Liver (tissue), 9 donors: ENCODE data around the gene C1QTNF12. TPM values are rescaled to one million over a fixed set of nuclear protein-coding genes. Genes with fewer than 3 reads are reported as not detected.

ENCODE experiments used
- DNase-seq: peaks from one replicate; pipeline ENCODE4 v3.0.0-alpha.2; 2017; ENCODE audit warnings: low spot score
- H3K27ac ChIP-seq, 2 donors: one replicate each; pipeline ENCODE4 v1.7.0; 2013; ENCODE audit warnings: inconsistent platforms in 2 of 2, low read length in 2 of 2, control low read depth in 1 of 2, low read depth in 1 of 2, mild to moderate bottlenecking in 1 of 2
- H3K27me3 ChIP-seq, 4 donors: one replicate each; pipeline versions ENCODE4 v1.6.1 to v1.7.0; 2013; ENCODE audit warnings: low read length in 3 of 4, inconsistent platforms in 1 of 4, mild to moderate bottlenecking in 1 of 4, moderate library complexity in 1 of 4; ENCODE audit not compliant: control insufficient read depth in 4 of 4, insufficient read depth in 4 of 4
- H3K36me3 ChIP-seq, 4 donors: one replicate each; pipeline versions ENCODE4 v1.6.1 to v1.7.0; 2013; ENCODE audit warnings: low read length in 3 of 4, mild to moderate bottlenecking in 3 of 4, low read depth in 1 of 4, moderate library complexity in 1 of 4; ENCODE audit not compliant: control insufficient read depth in 4 of 4, insufficient read depth in 3 of 4
- H3K4me1 ChIP-seq, 4 donors: one replicate each; pipeline versions ENCODE4 v1.6.1 to v1.7.0; 2013; ENCODE audit warnings: low read length in 3 of 4, mild to moderate bottlenecking in 3 of 4, moderate library complexity in 1 of 4; ENCODE audit not compliant: control insufficient read depth in 4 of 4, insufficient read depth in 4 of 4
- H3K4me3 ChIP-seq, 3 donors: one replicate each; pipeline versions ENCODE4 v1.6.1 to v1.7.0; 2013; ENCODE audit warnings: low read length in 3 of 3, control low read depth in 1 of 3, low read depth in 1 of 3, mild to moderate bottlenecking in 1 of 3
- H3K9ac ChIP-seq, 2 donors: one replicate each; pipeline ENCODE4 v1.7.0; 2013; ENCODE audit warnings: low read length in 2 of 2, mild to moderate bottlenecking in 2 of 2, moderate library complexity in 2 of 2, control low read depth in 1 of 2, low read depth in 1 of 2
- H3K9me3 ChIP-seq, 4 donors: one replicate each; pipeline versions ENCODE4 v1.6.1 to v1.7.0; 2013; ENCODE audit warnings: low read length in 3 of 4; ENCODE audit not compliant: control insufficient read depth in 4 of 4
- GABPA ChIP-seq, 2 donors: IDR thresholded peaks in 1 of 2; conservative IDR thresholded peaks in 1 of 2; 2 replicates each; pipeline ENCODE4 v1.6.1; 2016; ENCODE audit warnings: antibody characterized with exemption in 2 of 2, mild to moderate bottlenecking in 1 of 2, moderate library complexity in 1 of 2
- NR2F2 ChIP-seq: IDR thresholded peaks from 2 replicates; pipeline ENCODE4 v1.6.1; 2016; ENCODE audit warnings: antibody characterized with exemption
- RAD21 ChIP-seq, 2 donors: IDR thresholded peaks; 2 replicates each; pipeline ENCODE4 v1.6.1; 2016; ENCODE audit warnings: antibody characterized with exemption in 2 of 2, mild to moderate bottlenecking in 2 of 2
- SP1 ChIP-seq: IDR thresholded peaks from 2 replicates; pipeline ENCODE4 v1.6.1; 2018; ENCODE audit warnings: antibody characterized with exemption, mild to moderate bottlenecking
- WGBS: extraction: QIAGEN DNeasy Blood & Tissue Kit; methylation state at CpG from one replicate; pipeline ENCODE4 v1.1.7; 2013; 5-methylcytosine and 5-hydroxymethylcytosine counted together
- polyA plus RNA-seq, 2 donors: library from polyadenylated mRNA; stranded (reverse) in 1 of 2; unstranded in 1 of 2; fragments of 200-250 nt in 1 of 2; fragments of >200 nt in 1 of 2; fragmentation: Nextera tagmentation in 1 of 2; extraction: Ambion mirVana in 1 of 2; gene quantifications; one replicate each; pipeline versions ENCODE4 v1.2.1 to v1.2.3, GENCODE V29; 2013 to 2015
- total RNA-seq, 2 donors: library from RNA; depleted of rRNA; stranded (reverse); fragments of >200 nt; gene quantifications; one replicate each; pipeline ENCODE4 v1.2.3, GENCODE V29; 2014
- TF ChIP-seq, protein P1 (sequence below): IDR thresholded peaks from 2 replicates; pipeline ENCODE4 v1.6.1; 2016; ENCODE audit warnings: antibody characterized with exemption
- TF ChIP-seq, protein P2 (sequence below): fragments of 150-350 bp; IDR thresholded peaks from 2 replicates; pipeline ENCODE4 v1.5.1; 2017; ENCODE audit warnings: improper control_type of control experiment, low read depth, low read length; ENCODE audit not compliant: missing input control
- TF ChIP-seq, protein P3 (sequence below): IDR thresholded peaks from 2 replicates; pipeline ENCODE4 v1.6.1; 2016; ENCODE audit warnings: antibody characterized with exemption
- TF ChIP-seq, protein P4 (sequence below): IDR thresholded peaks from 2 replicates; pipeline ENCODE4 v1.6.1; 2016; ENCODE audit warnings: antibody characterized with exemption
- donor health status: healthy.
- donor health status: healthy.
- donor health status: healthy.
- donor health status: healthy.
- donor health status: healthy.

The C1QTNF12 gene, protein sequence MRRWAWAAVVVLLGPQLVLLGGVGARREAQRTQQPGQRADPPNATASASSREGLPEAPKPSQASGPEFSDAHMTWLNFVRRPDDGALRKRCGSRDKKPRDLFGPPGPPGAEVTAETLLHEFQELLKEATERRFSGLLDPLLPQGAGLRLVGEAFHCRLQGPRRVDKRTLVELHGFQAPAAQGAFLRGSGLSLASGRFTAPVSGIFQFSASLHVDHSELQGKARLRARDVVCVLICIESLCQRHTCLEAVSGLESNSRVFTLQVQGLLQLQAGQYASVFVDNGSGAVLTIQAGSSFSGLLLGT
- total RNA-seq (not detected), polyA plus RNA-seq (under 1 TPM; 0.39 to 0.40 TPM)

DNA sequence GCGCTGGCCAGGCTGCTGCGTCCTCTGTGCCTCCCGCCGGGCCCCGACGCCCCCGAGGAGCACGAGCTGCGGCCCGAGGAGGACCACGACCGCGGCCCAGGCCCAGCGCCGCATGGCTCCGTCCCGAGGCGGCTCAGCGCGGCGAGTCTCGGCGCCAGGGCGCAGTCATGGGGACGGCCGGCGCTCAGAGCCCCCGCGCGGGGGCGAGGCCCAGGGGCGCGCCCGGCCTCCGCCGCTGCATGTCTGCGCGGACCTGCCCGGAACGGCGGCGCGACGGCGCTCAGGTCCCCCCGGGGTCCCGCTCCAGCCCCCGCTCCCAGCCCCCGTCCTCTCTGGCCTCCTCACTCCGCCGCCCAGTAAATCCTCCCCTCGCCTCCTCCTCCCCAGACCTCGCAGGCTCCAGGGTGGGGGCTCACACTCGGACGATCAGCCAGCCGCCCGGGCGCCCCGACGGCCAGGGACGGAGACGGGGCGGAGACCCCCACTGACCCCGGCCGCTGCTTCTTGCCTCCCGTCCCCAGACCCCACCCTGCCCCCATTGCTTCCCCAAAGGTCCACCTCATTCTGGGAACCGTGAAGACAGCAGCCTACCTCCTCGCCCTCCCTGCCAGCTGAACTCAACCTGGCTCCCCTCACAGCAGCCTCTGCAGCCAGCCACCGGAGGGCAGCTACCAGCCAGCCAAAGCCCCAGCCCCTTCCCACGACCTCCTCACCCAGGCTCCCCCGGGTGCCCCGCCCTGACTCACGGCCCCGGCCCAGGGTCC, at the start of gene C1QTNF12:
C1QTNF12 (minus strand) TSS at position 146 of the 764 bp plus-strand sequence; CDS start at position 114, 32 bp downstream.
- no peak within 1 kb of the TSS for H3K9ac ChIP-seq
- H3K27ac ChIP-seq, result no peak within 1 kb of the TSS
- no peaks in the 10 kb centered on the region for H3K9me3 ChIP-seq
- H3K4me3 ChIP-seq, result no peak within 1 kb of the TSS
- no peaks in the 10 kb centered on the region for H3K36me3 ChIP-seq
- TF ChIP-seq, protein P1, sequence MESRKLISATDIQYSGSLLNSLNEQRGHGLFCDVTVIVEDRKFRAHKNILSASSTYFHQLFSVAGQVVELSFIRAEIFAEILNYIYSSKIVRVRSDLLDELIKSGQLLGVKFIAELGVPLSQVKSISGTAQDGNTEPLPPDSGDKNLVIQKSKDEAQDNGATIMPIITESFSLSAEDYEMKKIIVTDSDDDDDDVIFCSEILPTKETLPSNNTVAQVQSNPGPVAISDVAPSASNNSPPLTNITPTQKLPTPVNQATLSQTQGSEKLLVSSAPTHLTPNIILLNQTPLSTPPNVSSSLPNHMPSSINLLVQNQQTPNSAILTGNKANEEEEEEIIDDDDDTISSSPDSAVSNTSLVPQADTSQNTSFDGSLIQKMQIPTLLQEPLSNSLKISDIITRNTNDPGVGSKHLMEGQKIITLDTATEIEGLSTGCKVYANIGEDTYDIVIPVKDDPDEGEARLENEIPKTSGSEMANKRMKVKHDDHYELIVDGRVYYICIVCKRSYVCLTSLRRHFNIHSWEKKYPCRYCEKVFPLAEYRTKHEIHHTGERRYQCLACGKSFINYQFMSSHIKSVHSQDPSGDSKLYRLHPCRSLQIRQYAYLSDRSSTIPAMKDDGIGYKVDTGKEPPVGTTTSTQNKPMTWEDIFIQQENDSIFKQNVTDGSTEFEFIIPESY, result no peak
- H3K27me3 ChIP-seq, result no peaks in the 10 kb centered on the region
- H3K4me1 ChIP-seq, result peaks cover 0 to 9% (median 3%) of the 10 kb centered on the region in 4 donors
- 13% methylated on average over 74 of the region's 74 CpGs for whole genome bisulfite sequencing
- no peak for DNase-seq

DNA sequence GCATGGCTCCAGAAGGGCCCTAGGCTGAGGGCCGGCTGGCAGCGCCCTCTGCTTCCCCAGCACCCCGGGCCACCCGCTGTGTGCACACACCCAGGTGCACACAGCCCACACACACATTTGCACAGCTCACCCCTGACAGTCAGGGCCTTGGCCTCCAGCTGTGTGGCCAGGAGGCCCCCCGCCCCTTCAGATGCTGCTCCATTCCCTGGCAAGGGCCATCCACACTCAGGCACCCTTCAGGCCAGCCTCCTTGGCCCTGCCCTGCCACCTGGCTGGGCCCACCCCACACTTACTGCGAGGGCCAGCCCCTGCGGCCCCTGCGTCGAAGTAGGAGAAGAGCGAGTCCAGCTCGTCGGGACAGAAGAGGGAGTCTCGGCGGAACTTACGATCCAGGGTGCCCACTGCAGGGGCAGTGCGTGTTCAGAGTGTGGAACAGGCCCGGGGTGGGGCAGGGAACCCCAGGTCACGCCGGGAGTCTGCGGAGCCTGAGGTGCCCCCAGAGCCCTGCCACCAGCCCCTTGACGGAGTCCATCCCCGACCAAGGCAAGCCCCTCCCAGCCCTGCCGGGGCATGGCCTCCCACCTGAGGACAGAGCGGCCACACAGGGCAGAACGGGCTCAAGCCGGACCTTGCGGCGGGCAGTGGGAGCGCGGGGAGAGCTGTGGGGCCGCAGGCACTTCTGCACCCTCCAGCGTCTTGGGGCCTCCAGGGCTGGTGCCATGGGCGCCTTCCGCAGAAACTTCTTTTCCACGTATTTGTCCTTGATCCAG, 48.8 kb upstream of the C1QTNF12 start:
- H3K4me1 ChIP-seq, result peaks cover 0 to 11% (median 6%) of the 10 kb centered on the region in 4 donors
- DNase-seq, result no peak
- no peaks in the 10 kb centered on the region for H3K27me3 ChIP-seq
- no peaks in the 10 kb centered on the region for H3K9me3 ChIP-seq
- 97% methylated on average over 35 of the region's 35 CpGs for WGBS
- peaks cover 0 to 17% (median 2%) of the 10 kb centered on the region in 4 donors for H3K36me3 ChIP-seq
- H3K9ac ChIP-seq, result no peak overlapping the region
- TF ChIP-seq, protein P2, sequence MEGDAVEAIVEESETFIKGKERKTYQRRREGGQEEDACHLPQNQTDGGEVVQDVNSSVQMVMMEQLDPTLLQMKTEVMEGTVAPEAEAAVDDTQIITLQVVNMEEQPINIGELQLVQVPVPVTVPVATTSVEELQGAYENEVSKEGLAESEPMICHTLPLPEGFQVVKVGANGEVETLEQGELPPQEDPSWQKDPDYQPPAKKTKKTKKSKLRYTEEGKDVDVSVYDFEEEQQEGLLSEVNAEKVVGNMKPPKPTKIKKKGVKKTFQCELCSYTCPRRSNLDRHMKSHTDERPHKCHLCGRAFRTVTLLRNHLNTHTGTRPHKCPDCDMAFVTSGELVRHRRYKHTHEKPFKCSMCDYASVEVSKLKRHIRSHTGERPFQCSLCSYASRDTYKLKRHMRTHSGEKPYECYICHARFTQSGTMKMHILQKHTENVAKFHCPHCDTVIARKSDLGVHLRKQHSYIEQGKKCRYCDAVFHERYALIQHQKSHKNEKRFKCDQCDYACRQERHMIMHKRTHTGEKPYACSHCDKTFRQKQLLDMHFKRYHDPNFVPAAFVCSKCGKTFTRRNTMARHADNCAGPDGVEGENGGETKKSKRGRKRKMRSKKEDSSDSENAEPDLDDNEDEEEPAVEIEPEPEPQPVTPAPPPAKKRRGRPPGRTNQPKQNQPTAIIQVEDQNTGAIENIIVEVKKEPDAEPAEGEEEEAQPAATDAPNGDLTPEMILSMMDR, result no peak
- TF ChIP-seq, protein P3, sequence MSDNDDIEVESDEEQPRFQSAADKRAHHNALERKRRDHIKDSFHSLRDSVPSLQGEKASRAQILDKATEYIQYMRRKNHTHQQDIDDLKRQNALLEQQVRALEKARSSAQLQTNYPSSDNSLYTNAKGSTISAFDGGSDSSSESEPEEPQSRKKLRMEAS, result no peak
- no peak for TF ChIP-seq RAD21 (IDR thresholded peaks at IDR 0.05)
- H3K27ac ChIP-seq, result no peak overlapping the region
- H3K4me3 ChIP-seq, result no peak overlapping the region

DNA sequence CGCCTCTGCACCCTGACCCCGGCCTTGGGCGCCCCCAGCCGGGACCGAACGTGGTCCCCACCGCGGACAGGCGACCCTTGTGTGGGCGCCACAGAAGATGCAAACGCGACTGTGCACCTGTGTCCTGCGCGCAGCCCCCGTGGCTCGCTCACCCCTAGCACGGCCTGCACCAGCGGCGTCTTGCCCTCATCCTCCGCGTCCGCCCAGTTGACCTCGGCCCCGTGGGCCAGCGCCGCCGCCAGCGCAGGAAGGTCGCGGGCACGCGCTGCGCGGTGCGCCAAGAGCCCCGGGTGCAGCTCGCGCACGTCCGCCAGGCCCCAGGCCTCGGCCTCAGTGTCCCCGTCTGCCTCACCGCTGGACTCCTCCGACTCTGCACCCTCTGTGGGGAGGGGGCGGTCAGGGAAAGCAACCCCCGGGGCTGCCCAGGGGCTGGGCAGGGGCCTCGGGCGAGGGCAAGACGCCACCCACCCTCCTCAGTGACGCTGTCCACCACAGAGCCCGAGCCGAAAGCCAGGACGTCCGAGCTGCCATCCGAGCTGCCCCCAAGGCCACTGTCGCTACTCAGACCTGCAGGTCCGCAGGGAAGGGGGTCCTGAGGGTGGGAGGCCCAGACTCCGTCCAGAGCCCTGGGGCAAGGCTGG, 47.8 kb upstream of the C1QTNF12 start:
- DNase-seq, result no peak
- Histone ChIP-seq H3K36me3 (peaks cover 0 to 17% (median 2%) of the 10 kb centered on the region in 4 donors), H3K9ac (no peak overlapping the region), H3K27ac (no peak overlapping the region), H3K4me3 (no peak overlapping the region), H3K4me1 (peaks cover 0 to 13% (median 7%) of the 10 kb centered on the region in 4 donors), H3K9me3 (no peaks in the 10 kb centered on the region), H3K27me3 (no peaks in the 10 kb centered on the region)
- 94% methylated on average over 58 of the region's 58 CpGs for WGBS
- TF ChIP-seq NR2F2, result no peak
- TF ChIP-seq, protein P2, result no peak
- no peak for TF ChIP-seq SP1
- TF ChIP-seq GABPA (IDR thresholded peaks at IDR 0.05 in 1 of 2, conservative IDR thresholded peaks at IDR 0.05 in 1 of 2), result no peak
- TF ChIP-seq, protein P1, result no peak
- TF ChIP-seq, protein P4, sequence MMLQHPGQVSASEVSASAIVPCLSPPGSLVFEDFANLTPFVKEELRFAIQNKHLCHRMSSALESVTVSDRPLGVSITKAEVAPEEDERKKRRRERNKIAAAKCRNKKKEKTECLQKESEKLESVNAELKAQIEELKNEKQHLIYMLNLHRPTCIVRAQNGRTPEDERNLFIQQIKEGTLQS, result no peak
- TF ChIP-seq, protein P3, result no peak
